Vagina (tissue), 2 donors: Measurements from ENCODE around the gene WAC.

Experiments used
- POLR2A ChIP-seq, 2 donors: fragments of 450-650 bp; IDR thresholded peaks; one replicate each; pipeline ENCODE4 v1.6.1; 2017; ENCODE audit warnings: antibody characterized with exemption in 2 of 2, mild to moderate bottlenecking in 2 of 2, moderate library complexity in 2 of 2
- TF ChIP-seq, protein P1 (sequence below), 3 experiments: fragments of 450-650 bp in 2 of 3; fragments of 200-600 bp in 1 of 3; sonication (generic) in 1 of 3; IDR thresholded peaks; one replicate each; pipeline ENCODE4 v1.5.1; 2017 to 2019; ENCODE audit warnings: antibody characterized with exemption in 3 of 3, mild to moderate bottlenecking in 2 of 3, moderate library complexity in 2 of 3

DNA sequence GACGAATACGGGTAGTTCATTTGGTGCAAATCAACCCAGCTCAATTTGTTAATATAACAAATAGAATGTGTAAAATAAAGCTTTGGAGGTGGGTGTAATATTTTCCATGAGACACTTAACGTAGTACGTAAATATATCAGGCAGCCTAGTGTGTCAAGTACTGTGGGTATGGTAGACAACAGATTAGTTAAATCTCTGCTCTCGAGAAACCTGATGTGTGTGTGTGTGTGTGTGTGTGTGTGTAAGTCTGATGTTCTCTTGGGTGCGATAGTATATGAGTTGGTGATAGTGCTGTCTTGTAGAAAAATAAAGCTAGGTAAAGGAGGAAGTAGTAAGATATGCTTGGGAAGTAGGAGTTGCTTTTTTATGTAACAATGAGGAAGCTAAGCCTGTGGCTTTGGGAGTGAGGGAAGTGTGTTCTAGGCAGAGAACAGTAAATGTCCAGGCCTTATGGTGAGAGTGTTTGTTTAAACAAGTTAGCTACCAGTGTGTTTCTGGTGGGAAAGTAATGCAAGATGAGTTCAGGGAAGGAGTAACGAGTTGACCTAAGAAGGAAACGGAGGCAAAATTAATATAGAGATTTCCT is 26.1 kb downstream of the WAC start:
- TF ChIP-seq, protein P1, sequence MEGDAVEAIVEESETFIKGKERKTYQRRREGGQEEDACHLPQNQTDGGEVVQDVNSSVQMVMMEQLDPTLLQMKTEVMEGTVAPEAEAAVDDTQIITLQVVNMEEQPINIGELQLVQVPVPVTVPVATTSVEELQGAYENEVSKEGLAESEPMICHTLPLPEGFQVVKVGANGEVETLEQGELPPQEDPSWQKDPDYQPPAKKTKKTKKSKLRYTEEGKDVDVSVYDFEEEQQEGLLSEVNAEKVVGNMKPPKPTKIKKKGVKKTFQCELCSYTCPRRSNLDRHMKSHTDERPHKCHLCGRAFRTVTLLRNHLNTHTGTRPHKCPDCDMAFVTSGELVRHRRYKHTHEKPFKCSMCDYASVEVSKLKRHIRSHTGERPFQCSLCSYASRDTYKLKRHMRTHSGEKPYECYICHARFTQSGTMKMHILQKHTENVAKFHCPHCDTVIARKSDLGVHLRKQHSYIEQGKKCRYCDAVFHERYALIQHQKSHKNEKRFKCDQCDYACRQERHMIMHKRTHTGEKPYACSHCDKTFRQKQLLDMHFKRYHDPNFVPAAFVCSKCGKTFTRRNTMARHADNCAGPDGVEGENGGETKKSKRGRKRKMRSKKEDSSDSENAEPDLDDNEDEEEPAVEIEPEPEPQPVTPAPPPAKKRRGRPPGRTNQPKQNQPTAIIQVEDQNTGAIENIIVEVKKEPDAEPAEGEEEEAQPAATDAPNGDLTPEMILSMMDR (IDR thresholded peaks at IDR 0.05) = no peak
- TF ChIP-seq POLR2A (IDR thresholded peaks at IDR 0.05) = no peak
